T47D (cell line): ENCODE measurements around the gene SCUBE1.

Source experiments
- DNase-seq, 2 experiments: peaks; one replicate each; pipeline versions ENCODE4 v3.0.0 to v3.0.0-alpha.2; 2011 to 2012; ENCODE audit warnings: low read depth in 1 of 2, low spot score in 1 of 2
- JUND ChIP-seq: IDR thresholded peaks from 2 replicates; pipeline ENCODE4 v1.6.1; 2012; ENCODE audit warnings: low read depth
- in situ Hi-C: cut with HindIII; loops from 2 replicates; pipeline ENCODE4 v1.10.0; 2016; ENCODE audit warnings: low sequenced_read_pairs, low pct_unique_long_range_greater_than_20kb

The SCUBE1 gene

DNA sequence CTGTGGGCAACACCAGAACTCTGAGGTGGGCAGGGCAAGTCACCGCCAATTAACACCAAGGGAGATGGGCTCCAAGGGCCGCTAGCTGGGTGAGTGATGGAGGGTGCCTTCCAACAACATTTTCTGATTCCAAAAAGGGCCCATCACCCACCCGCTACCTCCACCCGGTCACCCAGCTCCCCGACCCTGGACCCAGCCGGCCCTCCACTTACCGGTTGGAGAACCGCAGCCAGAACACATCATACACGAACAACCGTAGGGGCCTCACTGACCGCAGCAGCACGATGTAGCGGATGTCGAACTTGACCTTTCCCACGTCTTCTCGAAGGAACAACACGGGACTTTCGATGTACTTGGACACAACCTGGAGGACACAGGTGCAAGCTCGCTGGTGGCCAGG, 171.0 kb downstream of the SCUBE1 start:
- TF ChIP-seq JUND: no peak
- in situ Hi-C loops: no loop called here
- DNase-seq: no peak

- TF ChIP-seq JUND: no peak
- DNase-seq: no peak
- in situ Hi-C loops: no loop called here
Observed at GRCh38 chr22:43171607-43172006, 171.6 kb downstream of the SCUBE1 start.

- TF ChIP-seq JUND: no peak
- in situ Hi-C loops: no loop called here
- no peak for DNase-seq
Observed at GRCh38 chr22:43171019-43171491, 172.1 kb downstream of the SCUBE1 start.

GRCh38 chr22:43170131-43170480, 173.1 kb downstream of the SCUBE1 start:
- TF ChIP-seq JUND: no peak
- DNase-seq: no peak
- in situ Hi-C loops: no loop called here

DNA sequence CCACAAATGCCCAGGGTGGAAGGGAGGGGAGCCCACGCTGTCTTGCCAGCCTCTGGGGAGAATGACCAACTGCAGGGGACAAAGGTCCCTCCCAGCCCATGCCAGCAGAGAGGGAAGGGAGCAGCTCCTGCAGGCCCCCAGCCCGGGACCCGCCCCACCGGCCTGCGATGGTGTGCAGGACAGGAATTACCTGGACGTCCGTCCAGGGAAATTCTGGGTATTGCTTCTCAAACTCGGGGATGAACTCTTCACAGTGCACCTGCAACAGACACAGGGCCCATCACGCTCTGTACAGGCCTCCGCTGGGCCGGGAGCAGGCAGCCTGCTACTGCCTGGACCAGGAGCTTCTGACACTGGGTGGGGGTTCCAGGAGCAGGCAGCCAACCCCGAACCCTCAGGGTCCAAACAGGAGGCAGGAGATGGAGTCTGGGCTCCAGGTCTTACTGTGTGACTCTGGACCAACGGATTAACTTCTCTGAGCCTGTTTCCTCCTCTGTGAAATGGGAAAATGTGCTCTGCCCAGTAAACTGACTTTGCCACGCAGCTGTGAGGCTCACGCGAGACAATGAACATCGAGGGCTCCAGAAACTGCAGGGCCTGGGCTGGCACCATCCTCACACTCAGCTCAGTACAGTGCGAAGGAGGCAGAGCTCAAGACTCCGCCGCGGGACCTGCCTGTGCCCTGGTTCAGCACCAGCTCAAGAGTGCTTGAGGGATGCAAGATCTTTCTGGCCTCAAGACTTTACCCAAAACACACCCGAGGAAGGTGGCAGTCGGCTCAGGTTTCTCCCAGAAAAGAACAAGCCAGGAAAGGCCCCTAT, 173.7 kb downstream of the SCUBE1 start:
- no peak for TF ChIP-seq JUND
- in situ Hi-C loops: no loop called here
- no peak for DNase-seq

DNA sequence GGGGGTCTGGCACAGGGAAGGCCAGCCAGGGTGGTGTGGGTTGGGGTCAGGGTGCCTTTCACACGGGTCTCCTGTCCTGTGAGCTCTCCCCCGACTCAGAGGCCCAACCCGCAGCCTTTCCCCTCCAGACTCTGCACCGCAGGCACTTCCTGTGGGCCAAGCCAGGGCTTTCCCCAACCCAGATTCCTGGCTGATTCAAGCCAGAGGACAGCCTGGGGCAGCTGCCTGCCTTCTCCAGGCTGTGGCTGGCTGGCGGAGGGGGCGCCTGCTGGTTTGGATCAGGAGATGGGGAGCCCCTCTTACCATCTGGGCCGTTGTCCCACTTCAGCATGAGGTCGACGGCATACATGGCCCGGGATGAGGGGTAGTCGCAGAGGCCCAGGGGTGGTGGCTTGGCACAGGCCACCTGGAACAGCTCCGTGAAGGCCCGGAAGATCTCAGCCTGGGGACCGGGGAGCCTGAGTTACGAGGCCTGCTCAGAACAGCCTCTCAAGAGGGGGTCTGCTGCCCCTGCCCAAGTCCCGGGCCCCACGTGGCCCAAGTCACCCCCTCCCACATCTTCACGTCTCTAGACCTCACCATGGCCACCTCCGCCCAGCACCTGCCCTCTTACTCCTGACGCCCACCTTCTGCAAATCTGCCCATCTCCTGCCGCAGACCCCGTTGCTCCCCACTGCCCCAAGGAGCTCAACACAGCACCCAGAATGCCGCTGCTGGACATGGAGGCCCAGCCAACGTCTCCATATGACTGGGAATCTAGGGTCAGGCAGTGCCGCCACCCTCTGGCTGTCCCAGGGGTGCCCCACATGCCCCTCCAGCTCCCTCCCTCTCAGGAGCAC, 174.5 kb downstream of the SCUBE1 start:
- DNase-seq: no peak
- TF ChIP-seq JUND: no peak
- in situ Hi-C loops: no loop called here

DNA sequence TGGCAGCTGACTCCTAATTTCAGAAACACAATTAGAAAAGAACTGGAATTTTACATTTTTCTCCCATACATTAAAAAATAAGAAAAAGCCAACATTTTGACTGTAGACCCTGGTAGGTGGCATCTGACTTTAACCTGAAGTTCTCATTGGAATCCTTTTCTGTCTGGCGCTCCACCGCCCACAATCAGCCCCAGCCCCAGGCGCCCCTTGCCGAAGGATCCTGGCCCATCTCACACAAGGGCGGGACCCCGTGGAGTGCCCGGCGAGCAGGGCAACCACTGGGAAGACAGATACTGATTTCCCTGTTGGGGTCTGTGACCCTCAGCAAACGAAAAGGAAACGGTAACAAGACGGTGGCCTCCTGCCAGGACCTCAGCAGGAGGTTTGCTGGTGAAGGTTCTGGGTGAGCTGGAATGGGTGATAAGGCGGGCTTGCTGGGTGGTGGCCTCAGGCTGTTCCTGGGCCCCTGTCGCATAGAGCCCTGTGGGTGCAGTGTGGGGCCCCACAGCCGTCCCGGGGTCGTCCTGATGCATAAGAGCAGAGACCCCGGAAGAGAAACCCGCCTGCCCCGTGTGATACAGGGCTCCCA, 176.1 kb downstream of the SCUBE1 start:
- no peak for TF ChIP-seq JUND
- no peak for DNase-seq
- in situ Hi-C loops: no loop called here

GRCh38 chr22:43166132-43166930, 176.8 kb downstream of the SCUBE1 start:
- in situ Hi-C loops: no loop called here
- no peak for DNase-seq
- TF ChIP-seq JUND: no peak

DNA sequence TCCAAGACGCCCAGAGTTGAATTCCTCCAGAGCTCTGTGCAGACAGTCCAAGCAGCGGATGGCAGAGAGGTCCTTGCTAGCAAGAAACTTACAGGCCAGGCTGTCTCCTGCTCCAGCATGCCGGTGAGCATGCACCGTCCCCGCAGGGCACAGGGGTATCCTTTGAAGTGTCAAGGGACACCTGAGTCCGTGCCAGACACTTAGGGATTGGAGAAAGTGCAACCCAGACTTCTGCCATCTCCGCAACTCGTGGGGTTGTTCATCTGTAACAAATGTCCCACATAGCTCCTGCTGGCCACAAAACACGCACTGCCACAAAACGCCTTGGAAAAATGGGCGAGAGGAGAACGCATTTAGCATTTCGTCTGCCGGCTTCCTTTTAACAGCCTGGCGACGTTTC, 178.5 kb downstream of the SCUBE1 start:
- no peak for DNase-seq
- in situ Hi-C loops: no loop called here

DNA sequence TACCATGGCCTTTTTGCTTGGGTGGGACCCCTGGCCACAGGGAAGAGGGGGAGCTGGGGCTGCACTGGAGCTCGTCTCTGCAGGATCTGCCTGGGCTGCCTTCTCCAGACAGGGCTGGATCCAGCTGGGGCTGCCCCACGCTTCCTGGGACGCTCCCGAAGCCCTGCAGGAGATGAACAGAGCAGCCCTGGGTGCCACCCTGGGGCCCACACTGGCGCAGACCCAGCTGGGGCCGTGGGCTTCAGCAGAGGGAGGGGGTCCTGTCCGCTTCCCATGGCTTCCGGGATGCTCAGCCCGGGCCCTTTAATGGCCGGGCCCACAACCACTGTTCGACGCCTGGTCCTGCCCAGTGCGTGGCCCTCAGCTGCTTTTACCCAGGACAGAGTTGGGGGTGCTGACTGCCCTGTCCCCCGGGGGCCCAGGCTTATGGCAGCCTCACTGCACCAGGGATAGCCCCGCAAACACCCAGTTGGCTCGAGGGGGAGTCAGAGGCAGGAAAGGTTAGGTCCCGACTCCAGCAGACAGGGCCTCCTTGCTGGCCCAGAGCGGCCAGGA, 179.9 kb downstream of the SCUBE1 start:
- TF ChIP-seq JUND: no peak
- in situ Hi-C loops: no loop called here
- DNase-seq: no peak

More for the DNA sequence above, 178.5 kb downstream of the SCUBE1 start:
- no peak for TF ChIP-seq JUND

DNA sequence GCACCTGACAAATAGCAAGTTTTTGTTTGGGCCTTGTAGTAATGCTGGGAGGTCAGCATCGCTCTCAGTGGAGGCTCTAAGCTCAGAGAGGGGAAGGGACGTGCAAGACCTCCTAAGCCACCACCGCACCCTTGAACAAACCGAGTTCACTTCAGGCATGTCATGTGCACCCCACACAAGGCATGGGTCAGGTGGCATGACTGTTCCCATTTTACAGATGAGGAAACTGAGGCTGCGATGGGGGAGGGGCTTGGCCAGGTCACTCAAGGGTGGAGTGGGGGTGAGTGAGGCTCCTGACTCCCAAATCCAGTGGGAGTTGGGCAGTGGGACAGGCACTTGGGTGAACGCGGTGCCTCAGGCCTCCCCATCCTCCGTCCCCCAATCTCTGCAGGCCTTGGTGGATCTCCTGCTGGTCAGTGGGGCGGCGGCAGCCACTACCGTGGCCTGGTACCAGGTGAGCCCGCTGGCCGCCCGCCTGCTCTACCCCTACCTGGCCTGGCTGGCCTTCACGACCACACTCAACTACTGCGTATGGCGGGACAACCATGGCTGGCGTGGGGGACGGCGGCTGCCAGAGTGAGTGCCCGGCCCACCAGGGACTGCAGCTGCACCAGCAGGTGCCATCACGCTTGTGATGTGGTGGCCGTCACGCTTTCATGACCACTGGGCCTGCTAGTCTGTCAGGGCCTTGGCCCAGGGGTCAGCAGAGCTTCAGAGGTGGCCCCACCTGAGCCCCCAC, 180.6 kb downstream of the SCUBE1 start:
- no peak for DNase-seq
- no peak for TF ChIP-seq JUND
- in situ Hi-C loops: no loop called here
